ENCODE data around the gene ONECUT3.
"Not testable (repeated sequence)": the region's sequence is repeated elsewhere in the genome, so short reads cannot be mapped to it uniquely, and the experiment has no call there.

Gene ONECUT3

GRCh38 chr19:1770866-1771576, 17.7 kb downstream of the ONECUT3 start:
- DNase-seq = no peak

- no peak for DNase-seq
Observed at GRCh38 chr19:1773184-1773583, 19.9 kb downstream of the ONECUT3 start.

- DNase-seq = no peak
Observed at GRCh38 chr19:1774989-1775772, 21.9 kb downstream of the ONECUT3 start.

- DNase-seq = no peak
Observed at GRCh38 chr19:1775951-1776605, 22.8 kb downstream of the ONECUT3 start.

GRCh38 chr19:1776606-1777147, 23.4 kb downstream of the ONECUT3 start:
- no peak for DNase-seq

- DNase-seq = no peak
Observed at GRCh38 chr19:1777149-1777548, 23.8 kb downstream of the ONECUT3 start.

- DNase-seq = no peak
Observed at GRCh38 chr19:1779574-1779973, 26.3 kb downstream of the ONECUT3 start.

GRCh38 chr19:1780272-1780958, 27.1 kb downstream of the ONECUT3 start:
- no peak for DNase-seq

GRCh38 chr19:1782521-1782920, 29.2 kb downstream of the ONECUT3 start:
- DNase-seq = no peak

- no peak for DNase-seq
Observed at GRCh38 chr19:1783354-1783753, 30.0 kb downstream of the ONECUT3 start.

- no peak for DNase-seq
Observed at GRCh38 chr19:1783874-1784273, 30.6 kb downstream of the ONECUT3 start.

- DNase-seq = no peak
Observed at GRCh38 chr19:1785310-1785709, 32.0 kb downstream of the ONECUT3 start.

- no peak for DNase-seq
Observed at GRCh38 chr19:1786668-1787067, 33.4 kb downstream of the ONECUT3 start.

GRCh38 chr19:1787116-1787515, 33.8 kb downstream of the ONECUT3 start:
- DNase-seq = no peak

GRCh38 chr19:1789261-1790041, 36.1 kb downstream of the ONECUT3 start:
- DNase-seq = peak; percentile 55

- no peak for DNase-seq
Observed at GRCh38 chr19:1790054-1790792, 36.9 kb downstream of the ONECUT3 start.

GRCh38 chr19:1791879-1792278, 38.6 kb downstream of the ONECUT3 start:
- no peak for DNase-seq

- peak; percentile 28 for DNase-seq
Observed at GRCh38 chr19:1794424-1795172, 41.3 kb downstream of the ONECUT3 start.

- peak; percentile 27 for DNase-seq
Observed at GRCh38 chr19:1796395-1797142, 43.3 kb downstream of the ONECUT3 start.

GRCh38 chr19:1797313-1797712, 44.0 kb downstream of the ONECUT3 start:
- not testable (repeated sequence) for DNase-seq

Data from DMS53 (cell line).